HG03159 (cell line): ENCODE data around the gene CETP.
"Not testable (repeated sequence)": the region's sequence is repeated elsewhere in the genome, so short reads cannot be mapped to it uniquely, and the experiment has no call there.

Experiments
- ATAC-seq: cut with Tn5 transposase; IDR thresholded peaks from one replicate; pipeline ENCODE4 v1.9.1; 2021; ENCODE audit warnings: mild to moderate bottlenecking, moderate library complexity; ENCODE audit not compliant: unreplicated experiment

CETP gene

GRCh38 chr16:56994311-56994710 lies 32.6 kb downstream of the CETP start:
- no peak for ATAC-seq

GRCh38 chr16:56995136-56995805 lies 33.5 kb downstream of the CETP start:
- ATAC-seq, result no peak

GRCh38 chr16:56997264-56997663 lies 35.5 kb downstream of the CETP start:
- ATAC-seq, result no peak

- ATAC-seq, result no peak
These were observed 36.2 kb downstream of the CETP start for GRCh38 chr16:56997931-56998330.

- ATAC-seq, result no peak
These were observed 36.6 kb downstream of the CETP start for GRCh38 chr16:56998352-56998751.

GRCh38 chr16:56998861-56999260 lies 37.1 kb downstream of the CETP start:
- ATAC-seq, result no peak

- ATAC-seq, result no peak
These were observed 37.9 kb downstream of the CETP start for GRCh38 chr16:56999409-57000270.

GRCh38 chr16:57000271-57001025 lies 38.7 kb downstream of the CETP start:
- peak; percentile 41 for ATAC-seq

- no peak for ATAC-seq
These were observed 39.4 kb downstream of the CETP start for GRCh38 chr16:57001026-57001679.

GRCh38 chr16:57003439-57004386 lies 42.0 kb downstream of the CETP start:
- ATAC-seq, result no peak

GRCh38 chr16:57004387-57005250 lies 42.9 kb downstream of the CETP start:
- ATAC-seq, result no peak

GRCh38 chr16:57005597-57005996 lies 43.8 kb downstream of the CETP start:
- ATAC-seq, result not testable (repeated sequence)

GRCh38 chr16:57007050-57007449 lies 45.3 kb downstream of the CETP start:
- ATAC-seq, result no peak

GRCh38 chr16:57007530-57007929 lies 45.8 kb downstream of the CETP start:
- ATAC-seq, result no peak

GRCh38 chr16:57008440-57008839 lies 46.7 kb downstream of the CETP start:
- no peak for ATAC-seq

- ATAC-seq, result no peak
These were observed 48.0 kb downstream of the CETP start for GRCh38 chr16:57009643-57010170.

- ATAC-seq, result no peak
These were observed 50.6 kb downstream of the CETP start for GRCh38 chr16:57012353-57012752.

- no peak for ATAC-seq
These were observed 51.5 kb downstream of the CETP start for GRCh38 chr16:57013229-57013628.

GRCh38 chr16:57013902-57014301 lies 52.2 kb downstream of the CETP start:
- ATAC-seq, result no peak
